C4-2B (cell line): ENCODE results near the gene BST2.

Experiments used
- H3K27ac ChIP-seq: fragments of 450-650 bp; 2 replicates; pipeline ENCODE4 v1.5.1; 2017
- CTCF ChIP-seq: fragments of 450-650 bp; conservative IDR thresholded peaks from 2 replicates; pipeline ENCODE4 v1.5.1; 2017; ENCODE audit warnings: mild to moderate bottlenecking
- ZFX ChIP-seq: fragments of 450-650 bp; IDR thresholded peaks from 2 replicates; pipeline ENCODE4 v1.6.1; 2017

Gene BST2

DNA sequence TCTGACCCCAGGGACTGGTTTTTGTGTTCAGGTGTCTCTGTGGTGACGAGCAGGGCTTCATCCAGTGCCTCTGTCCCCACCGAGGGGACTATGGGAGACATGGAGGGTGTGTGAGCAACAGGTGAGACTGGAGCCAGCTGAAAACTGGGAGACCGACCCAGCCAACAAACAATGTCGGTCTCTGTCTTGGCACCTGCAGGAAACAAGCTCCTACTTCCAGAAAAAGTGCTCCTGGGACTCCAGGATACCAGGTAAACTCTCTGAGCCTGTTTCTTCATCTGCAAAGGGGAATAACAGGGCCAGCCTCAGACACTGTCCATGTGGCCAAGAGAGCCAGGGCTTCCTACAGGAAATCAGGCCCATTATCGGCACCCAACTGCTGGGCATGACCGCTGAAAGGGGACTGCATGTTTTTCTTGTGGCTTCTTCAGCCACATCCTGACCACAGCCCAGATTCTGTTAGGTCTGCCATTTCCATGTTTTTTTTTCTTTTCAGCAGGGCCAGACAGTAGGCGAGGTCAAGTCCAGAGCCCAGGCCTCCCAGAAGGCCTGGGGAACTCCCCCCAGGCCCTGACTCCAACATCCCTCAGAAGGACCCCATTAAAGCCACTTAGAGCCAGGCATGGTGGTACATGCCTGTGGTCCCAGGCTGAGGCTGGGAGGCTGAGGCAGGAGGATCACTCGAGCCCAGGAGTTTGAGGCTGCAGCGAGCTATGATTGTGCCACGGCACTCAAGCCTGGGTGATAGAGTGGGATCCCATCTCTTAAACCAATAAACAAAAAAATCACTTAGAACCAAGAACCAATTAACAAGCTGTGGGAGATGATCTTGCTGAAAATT lies 836 bp upstream of the BST2 start:
- no peak overlapping the region for H3K27ac ChIP-seq
- no peak for TF ChIP-seq CTCF
- no peak for TF ChIP-seq ZFX

- no peak overlapping the region for H3K27ac ChIP-seq
These were observed 695 bp downstream of the BST2 start for GRCh38 chr19:17404621-17405249.

GRCh38 chr19:17404015-17404414 lies 1.4 kb downstream of the BST2 start:
- TF ChIP-seq ZFX: no peak
- TF ChIP-seq CTCF: no peak
- no peak overlapping the region for H3K27ac ChIP-seq

More at GRCh38 chr19:17404621-17405249, 695 bp downstream of the BST2 start:
- TF ChIP-seq ZFX (no peak), CTCF (no peak)

- no peak overlapping the region for H3K27ac ChIP-seq
- TF ChIP-seq ZFX (no peak), CTCF (no peak)
These were observed 2.2 kb downstream of the BST2 start for GRCh38 chr19:17402982-17403855.

GRCh38 chr19:17401628-17402027 lies 3.8 kb downstream of the BST2 start:
- TF ChIP-seq CTCF: no peak
- no peak for TF ChIP-seq ZFX
- H3K27ac ChIP-seq: no peak overlapping the region

DNA sequence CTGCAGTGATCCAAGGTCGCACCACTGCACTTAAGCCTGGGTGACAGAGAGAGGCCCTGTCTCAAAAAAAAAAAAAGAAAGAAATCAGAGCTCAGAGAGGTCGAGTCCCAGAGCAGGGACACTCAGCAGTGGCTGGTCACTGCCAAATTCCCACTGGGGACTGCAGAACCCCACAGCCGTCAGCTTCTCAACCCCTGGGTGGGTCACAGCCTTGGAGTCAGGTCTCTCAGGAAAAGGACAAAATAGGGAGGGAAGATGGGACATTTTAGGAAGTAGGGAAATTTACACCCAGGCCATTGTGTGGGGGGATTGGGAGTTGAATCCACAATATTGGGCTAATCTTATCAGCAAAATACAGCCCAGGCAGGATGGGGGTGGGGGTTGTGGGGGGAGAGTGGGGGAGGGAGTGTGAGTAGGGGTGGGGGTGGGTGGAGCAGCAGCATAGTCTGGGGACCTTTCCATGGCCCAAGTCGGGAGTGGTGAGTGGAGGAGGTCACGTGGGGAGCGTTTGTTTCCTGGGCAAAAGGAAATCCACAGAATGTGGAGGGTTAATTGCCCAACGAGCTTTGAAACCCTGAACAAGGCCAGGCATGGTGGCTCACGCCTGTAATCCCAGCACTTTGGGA lies 6.4 kb downstream of the BST2 start:
- no peak overlapping the region for H3K27ac ChIP-seq
- TF ChIP-seq ZFX: no peak
- no peak for TF ChIP-seq CTCF
